H9 (cell line): ENCODE results near the gene PTPRN2. TPM values are rescaled to one million over a fixed set of nuclear protein-coding genes. Genes with fewer than 3 reads are reported as not detected.

ENCODE experiments used
- DNase-seq: peaks from one replicate; pipeline ENCODE4 v3.0.0-alpha.2; 2017
- H2AFZ ChIP-seq: one replicate; pipeline ENCODE4 v1.6.1; 2013; ENCODE audit warnings: mild to moderate bottlenecking, low read length, control low read depth, moderate library complexity
- H2AK5ac ChIP-seq: 2 replicates; pipeline ENCODE4 v1.6.1; 2013; ENCODE audit warnings: low read length, control low read depth, mixed read lengths; ENCODE audit not compliant: insufficient read length
- H2BK120ac ChIP-seq: one replicate; pipeline ENCODE4 v1.6.1; 2013; ENCODE audit warnings: low read depth, mild to moderate bottlenecking, low read length, control low read depth, inconsistent platforms; ENCODE audit not compliant: poor library complexity, severe bottlenecking
- H2BK12ac ChIP-seq: 2 replicates; pipeline ENCODE4 v1.6.1; 2013; ENCODE audit warnings: low read length, control low read depth, mixed read lengths, low read depth; ENCODE audit not compliant: insufficient read length
- H2BK15ac ChIP-seq: 2 replicates; pipeline ENCODE4 v1.6.1; 2013; ENCODE audit warnings: low read depth, low read length, control low read depth
- H2BK20ac ChIP-seq: one replicate; pipeline ENCODE4 v1.6.1; 2013; ENCODE audit warnings: low read depth, mild to moderate bottlenecking, low read length, control low read depth, inconsistent platforms; ENCODE audit not compliant: poor library complexity, severe bottlenecking
- H2BK5ac ChIP-seq: 2 replicates; pipeline ENCODE4 v1.6.1; 2013; ENCODE audit warnings: low read length, control low read depth, mixed read lengths; ENCODE audit not compliant: insufficient read length
- H3K14ac ChIP-seq: 2 replicates; pipeline ENCODE4 v1.6.1; 2013; ENCODE audit warnings: low read length, control low read depth; ENCODE audit not compliant: insufficient read depth
- H3K18ac ChIP-seq: 2 replicates; pipeline ENCODE4 v1.6.1; 2013; ENCODE audit warnings: low read depth, mild to moderate bottlenecking, mixed read lengths, low read length, control low read depth; ENCODE audit not compliant: insufficient read length
- H3K23ac ChIP-seq: 2 replicates; pipeline ENCODE4 v1.6.1; 2013; ENCODE audit warnings: low read length, control low read depth, mixed read lengths, low read depth; ENCODE audit not compliant: insufficient read length
- H3K23me2 ChIP-seq: 2 replicates; pipeline ENCODE4 v1.6.1; 2013; ENCODE audit warnings: low read depth, mild to moderate bottlenecking, mixed read lengths, low read length, control low read depth; ENCODE audit not compliant: insufficient read length, poor library complexity, severe bottlenecking
- H3K27ac ChIP-seq: 2 replicates; pipeline ENCODE4 v1.5.1; 2013; ENCODE audit warnings: low read length, control low read depth, mixed read lengths, low read depth; ENCODE audit not compliant: insufficient read length
- H3K27me3 ChIP-seq: 2 replicates; pipeline ENCODE4 v1.6.1; 2013; ENCODE audit warnings: low read length, control low read depth, inconsistent platforms; ENCODE audit not compliant: insufficient read depth
- H3K4ac ChIP-seq: 2 replicates; pipeline ENCODE4 v1.6.1; 2013; ENCODE audit warnings: low read depth, mild to moderate bottlenecking, control low read depth, inconsistent platforms, low read length, moderate library complexity
- H3K4me1 ChIP-seq: 2 replicates; pipeline ENCODE4 v1.6.1; 2013; ENCODE audit warnings: low read length, control low read depth, inconsistent platforms; ENCODE audit not compliant: insufficient read depth
- H3K4me2 ChIP-seq: 2 replicates; pipeline ENCODE4 v1.6.1; 2013; ENCODE audit warnings: low read length, control low read depth, mixed read lengths; ENCODE audit not compliant: insufficient read length, insufficient read depth
- H3K56ac ChIP-seq: 2 replicates; pipeline ENCODE4 v1.6.1; 2013; ENCODE audit warnings: low read depth, mild to moderate bottlenecking, mixed read lengths, low read length, control low read depth; ENCODE audit not compliant: insufficient read length
- H3K79me1 ChIP-seq: 2 replicates; pipeline ENCODE4 v1.6.1; 2013; ENCODE audit warnings: low read depth, mild to moderate bottlenecking, moderate library complexity, low read length, control low read depth, inconsistent platforms; ENCODE audit not compliant: insufficient read depth, poor library complexity, severe bottlenecking
- H3K79me2 ChIP-seq: 2 replicates; pipeline ENCODE4 v1.6.1; 2013; ENCODE audit warnings: low read length, control low read depth, inconsistent platforms; ENCODE audit not compliant: insufficient read depth
- H3K9ac ChIP-seq: 2 replicates; pipeline ENCODE4 v1.6.1; 2013; ENCODE audit warnings: low read length, control low read depth, mixed read lengths; ENCODE audit not compliant: insufficient read length; ENCODE audit errors: extremely low read depth
- H3K9me3 ChIP-seq: one replicate; pipeline ENCODE4 v1.6.1; 2013; ENCODE audit warnings: low read depth, low read length, inconsistent platforms; ENCODE audit not compliant: control insufficient read depth
- H3T11ph ChIP-seq: one replicate; pipeline ENCODE4 v1.6.1; 2013; ENCODE audit warnings: mild to moderate bottlenecking, low read length, control low read depth, inconsistent platforms
- H4K20me1 ChIP-seq: one replicate; pipeline ENCODE4 v1.6.1; 2013; ENCODE audit not compliant: control insufficient read depth, insufficient read length, insufficient read depth
- H4K5ac ChIP-seq: 2 replicates; pipeline ENCODE4 v1.6.1; 2013; ENCODE audit warnings: low read depth, mild to moderate bottlenecking, mixed read lengths, low read length, control low read depth; ENCODE audit not compliant: insufficient read length
- H4K8ac ChIP-seq: replicated peaks from 2 replicates; pipeline ENCODE4 v1.6.1; 2013; ENCODE audit warnings: low read length, control low read depth, mixed read lengths, low read depth; ENCODE audit not compliant: insufficient read length
- H4K91ac ChIP-seq: 2 replicates; pipeline ENCODE4 v1.6.1; 2013; ENCODE audit warnings: low read depth, mild to moderate bottlenecking, moderate library complexity, mixed read lengths, low read length, control low read depth; ENCODE audit not compliant: insufficient read length
- H3K27ac Mint-ChIP-seq, 3 experiments: 2 replicates in 2 of 3; 3 replicates in 1 of 3; pipeline ENCODE4 v1.8.0; 2020 to 2021; ENCODE audit warnings: mixed read lengths in 3 of 3, mild to moderate bottlenecking in 1 of 3, moderate library complexity in 1 of 3
- H3K27me3 Mint-ChIP-seq: 2 replicates; pipeline ENCODE4 v1.8.0; 2021; ENCODE audit warnings: low read depth, mild to moderate bottlenecking, moderate library complexity, mixed read lengths
- H3K36me3 Mint-ChIP-seq, 3 experiments: 2 replicates in 2 of 3; 3 replicates in 1 of 3; pipeline ENCODE4 v1.8.0; 2020 to 2021; ENCODE audit warnings: low read depth in 3 of 3, mixed read lengths in 3 of 3; ENCODE audit not compliant: insufficient read depth in 1 of 3
- H3K4me1 Mint-ChIP-seq, 2 experiments: 2 replicates each; pipeline ENCODE4 v1.8.0; 2020; ENCODE audit warnings: mixed read lengths in 2 of 2
- H3K4me3 Mint-ChIP-seq, 2 experiments: 2 replicates in 1 of 2; 3 replicates in 1 of 2; pipeline ENCODE4 v1.8.0; 2020 to 2021; ENCODE audit warnings: mild to moderate bottlenecking in 2 of 2, mixed read lengths in 2 of 2, moderate library complexity in 1 of 2
- H3K9me3 Mint-ChIP-seq, 2 experiments: 2 replicates in 1 of 2; 3 replicates in 1 of 2; pipeline ENCODE4 v1.8.0; 2020; ENCODE audit warnings: mild to moderate bottlenecking in 2 of 2, mixed read lengths in 2 of 2, moderate library complexity in 1 of 2
- WGBS: extraction: QIAGEN DNeasy Blood & Tissue Kit; methylation state at CpG from one replicate; pipeline ENCODE4 v1.1.7; 2013; ENCODE audit warnings: missing lambda C conversion rate, low lambda C conversion rate, mixed read lengths; ENCODE audit not compliant: insufficient read length; ENCODE audit errors: extremely low coverage; 5-methylcytosine and 5-hydroxymethylcytosine counted together
- total RNA-seq: library from RNA; stranded (reverse); gene quantifications from 2 replicates; pipeline ENCODE4 v1.2.1, GENCODE V29; 2021
- TF ChIP-seq, protein P1 (sequence below): fragments of 200-600 bp; sonication (generic); conservative IDR thresholded peaks from 3 replicates; pipeline ENCODE4 v1.8.0; 2021; ENCODE audit warnings: antibody characterized with exemption, mild to moderate bottlenecking

PTPRN2 gene
- total RNA-seq, 1 experiment from 2014 or later: 5.2 TPM

DNA sequence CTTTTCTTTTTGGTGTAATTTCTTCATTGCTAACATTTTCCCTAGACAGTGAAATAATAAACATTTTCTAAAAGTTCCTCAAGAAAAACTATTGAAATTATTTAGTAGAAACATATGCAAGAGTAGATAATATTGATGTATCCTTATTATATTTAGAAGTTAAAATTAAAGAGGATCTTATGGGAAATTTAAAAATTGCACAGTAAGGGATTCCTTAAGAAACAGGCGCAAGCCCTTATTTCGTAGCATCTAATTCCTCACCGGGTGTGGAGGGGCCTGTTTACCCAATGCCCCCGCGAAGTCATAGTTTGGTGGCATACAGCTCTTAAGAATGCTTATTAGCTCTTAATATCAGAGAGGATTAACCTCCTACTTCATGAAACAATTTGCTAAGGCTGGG, 783.7 kb downstream of the PTPRN2 start:
- Histone ChIP-seq H3K9ac (no peak overlapping the region), H4K91ac (no peak overlapping the region), H3K4me1 (no peaks in the 10 kb centered on the region), H3K23ac (no peak overlapping the region), H4K8ac (no peak overlapping the region), H2BK12ac (no peak overlapping the region), H4K20me1 (no peaks in the 10 kb centered on the region), H3K4me2 (no peak overlapping the region), H3K14ac (no peak overlapping the region), H3K23me2 (no peaks in the 10 kb centered on the region), H2BK20ac (no peak overlapping the region), H3K27me3 (no peaks in the 10 kb centered on the region), H3K27ac (no peak overlapping the region), H3K79me1 (no peaks in the 10 kb centered on the region), H3K4ac (no peak overlapping the region), H3K79me2 (no peaks in the 10 kb centered on the region), H2BK5ac (no peak overlapping the region), H2BK15ac (no peak overlapping the region), H2BK120ac (no peak overlapping the region), H3K56ac (no peak overlapping the region), H4K5ac (no peak overlapping the region), H3T11ph (no peak overlapping the region), H2AK5ac (no peak overlapping the region), H3K9me3 (peaks cover 13% of the 10 kb centered on the region), H2AFZ (no peak overlapping the region), H3K18ac (no peak overlapping the region)
- no peak for DNase-seq
- H3K9me3 Mint-ChIP-seq: peaks cover 14 to 20% of the 10 kb centered on the region in 2 experiments
- H3K36me3 Mint-ChIP-seq: peaks cover 12 to 21% (median 17%) of the 10 kb centered on the region in 3 experiments
- no CpG with 5 or more reads among the region's 5 CpGs for WGBS
- TF ChIP-seq, protein P1, sequence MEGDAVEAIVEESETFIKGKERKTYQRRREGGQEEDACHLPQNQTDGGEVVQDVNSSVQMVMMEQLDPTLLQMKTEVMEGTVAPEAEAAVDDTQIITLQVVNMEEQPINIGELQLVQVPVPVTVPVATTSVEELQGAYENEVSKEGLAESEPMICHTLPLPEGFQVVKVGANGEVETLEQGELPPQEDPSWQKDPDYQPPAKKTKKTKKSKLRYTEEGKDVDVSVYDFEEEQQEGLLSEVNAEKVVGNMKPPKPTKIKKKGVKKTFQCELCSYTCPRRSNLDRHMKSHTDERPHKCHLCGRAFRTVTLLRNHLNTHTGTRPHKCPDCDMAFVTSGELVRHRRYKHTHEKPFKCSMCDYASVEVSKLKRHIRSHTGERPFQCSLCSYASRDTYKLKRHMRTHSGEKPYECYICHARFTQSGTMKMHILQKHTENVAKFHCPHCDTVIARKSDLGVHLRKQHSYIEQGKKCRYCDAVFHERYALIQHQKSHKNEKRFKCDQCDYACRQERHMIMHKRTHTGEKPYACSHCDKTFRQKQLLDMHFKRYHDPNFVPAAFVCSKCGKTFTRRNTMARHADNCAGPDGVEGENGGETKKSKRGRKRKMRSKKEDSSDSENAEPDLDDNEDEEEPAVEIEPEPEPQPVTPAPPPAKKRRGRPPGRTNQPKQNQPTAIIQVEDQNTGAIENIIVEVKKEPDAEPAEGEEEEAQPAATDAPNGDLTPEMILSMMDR: no peak
- peaks cover 4% of the 10 kb centered on the region; the same call in 1 of the 2 replicates for H3K27me3 Mint-ChIP-seq
- no peak overlapping the region for H3K4me3 Mint-ChIP-seq
- peaks cover 20 to 24% of the 10 kb centered on the region in 2 experiments for H3K4me1 Mint-ChIP-seq
- no peak overlapping the region for H3K27ac Mint-ChIP-seq
